PFSK-1 (cell line): ENCODE data around the gene TMEM80.

Experiments
- FOXP2 ChIP-seq: optimal IDR thresholded peaks from 2 replicates; pipeline ENCODE3; 2011; ENCODE audit warnings: borderline replicate concordance, control low read depth, inconsistent platforms; ENCODE audit not compliant: insufficient read depth; ENCODE audit errors: extremely low read length, extremely low read depth
- POLR2AphosphoS5 ChIP-seq: IDR thresholded peaks from 2 replicates; pipeline ENCODE4 v1.6.1; 2012; ENCODE audit warnings: low read depth, mild to moderate bottlenecking, control low read depth, low read length, moderate library complexity
- REST ChIP-seq, 2 experiments: IDR thresholded peaks; 2 replicates each; pipeline versions ENCODE4 v1.6.1 to v1.8.0; 2011 to 2012; ENCODE audit warnings: low read depth in 2 of 2, low read length in 2 of 2, control low read depth in 1 of 2, inconsistent platforms in 1 of 2, mild to moderate bottlenecking in 1 of 2, moderate library complexity in 1 of 2; ENCODE audit not compliant: insufficient read depth in 1 of 2
- SIN3A ChIP-seq: IDR thresholded peaks from 2 replicates; pipeline ENCODE4 v1.6.1; 2012; ENCODE audit warnings: mild to moderate bottlenecking, low read length, moderate library complexity, borderline replicate concordance; ENCODE audit not compliant: insufficient read depth
- TAF1 ChIP-seq: IDR thresholded peaks from 2 replicates; pipeline ENCODE4 v1.6.1; 2012; ENCODE audit warnings: low read length, control low read depth, borderline replicate concordance; ENCODE audit not compliant: insufficient read depth

TMEM80 gene

GRCh38 chr11:720017-720641 lies 24.5 kb downstream of the TMEM80 start:
- TF ChIP-seq POLR2AphosphoS5 (no peak), TAF1 (no peak), REST (IDR thresholded peaks at IDR 0.05; ENCODE audit: insufficient read depth in 1 of 2, low read depth in 2 of 2, low read length in 2 of 2) (no peak), SIN3A (no peak), FOXP2 (no peak)

DNA sequence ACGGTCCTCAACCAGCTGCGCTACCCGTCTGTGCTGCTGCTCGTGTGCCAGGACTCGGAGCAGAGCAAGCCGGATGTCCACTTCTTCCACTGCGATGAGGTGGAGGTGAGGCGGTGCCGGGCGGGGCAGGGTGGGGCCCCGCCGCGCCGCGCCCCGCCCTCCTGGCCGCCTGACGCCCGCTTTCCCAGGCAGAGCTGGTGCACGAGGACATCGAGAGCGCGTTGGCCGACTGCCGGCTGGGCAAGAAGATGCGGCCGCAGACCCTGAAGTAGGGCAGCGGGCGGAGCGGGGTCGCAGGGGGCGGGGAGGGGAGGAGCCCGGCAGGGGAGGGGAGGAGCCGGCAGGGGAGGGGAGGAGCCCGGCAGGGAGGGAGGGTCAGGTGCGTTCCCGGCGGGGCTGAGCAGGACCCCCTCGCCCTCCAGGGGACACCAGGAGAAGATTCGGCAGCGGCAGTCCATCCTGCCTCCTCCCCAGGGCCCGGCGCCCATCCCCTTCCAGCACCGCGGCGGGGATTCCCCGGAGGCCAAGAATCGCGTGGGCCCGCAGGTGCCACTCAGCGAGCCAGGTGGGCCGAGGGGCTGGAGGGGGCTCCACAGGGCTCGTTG lies 25.1 kb downstream of the TMEM80 start:
- TF ChIP-seq SIN3A (no peak), REST (IDR thresholded peaks at IDR 0.05; ENCODE audit: insufficient read depth in 1 of 2, low read depth in 2 of 2, low read length in 2 of 2) (no peak), POLR2AphosphoS5 (no peak), TAF1 (no peak), FOXP2 (no peak)

- TF ChIP-seq SIN3A, result no peak
- TF ChIP-seq POLR2AphosphoS5, result no peak
- no peak for TF ChIP-seq REST (IDR thresholded peaks at IDR 0.05; ENCODE audit: insufficient read depth in 1 of 2, low read depth in 2 of 2, low read length in 2 of 2)
- no peak for TF ChIP-seq TAF1
- TF ChIP-seq FOXP2, result no peak
These were observed 25.7 kb downstream of the TMEM80 start for GRCh38 chr11:721247-721740.

DNA sequence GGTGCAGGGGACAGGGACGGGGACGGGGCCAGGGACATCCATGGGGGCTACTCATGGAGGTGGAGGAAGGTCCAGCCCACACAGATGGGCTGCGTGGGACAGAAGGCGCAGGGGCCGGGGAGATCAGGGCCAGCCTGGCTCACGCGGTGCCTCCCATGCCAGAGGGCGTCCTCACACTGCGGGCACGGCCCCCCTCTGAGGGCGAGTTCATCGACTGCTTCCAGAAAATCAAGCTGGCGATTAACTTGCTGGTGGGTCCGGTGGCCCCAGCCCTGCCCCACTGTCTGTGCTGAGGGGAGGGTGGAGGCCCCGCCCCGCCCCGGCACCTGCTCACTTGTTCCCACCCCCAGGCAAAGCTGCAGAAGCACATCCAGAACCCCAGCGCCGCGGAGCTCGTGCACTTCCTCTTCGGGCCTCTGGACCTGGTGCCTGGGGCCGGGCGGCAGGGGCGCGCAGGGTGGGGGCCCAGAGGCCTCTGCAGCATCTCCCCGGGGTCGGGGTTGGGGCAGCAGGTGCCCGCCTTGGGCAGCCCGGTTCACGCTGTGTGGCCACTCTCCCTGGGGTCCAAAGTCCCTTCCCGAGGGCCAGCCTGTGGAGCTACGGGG lies 26.2 kb downstream of the TMEM80 start:
- TF ChIP-seq TAF1 (no peak), SIN3A (no peak), POLR2AphosphoS5 (no peak), REST (IDR thresholded peaks at IDR 0.05; ENCODE audit: insufficient read depth in 1 of 2, low read depth in 2 of 2, low read length in 2 of 2) (no peak), FOXP2 (no peak)
